ENCODE measurements around the gene KLHL17.

DNA sequence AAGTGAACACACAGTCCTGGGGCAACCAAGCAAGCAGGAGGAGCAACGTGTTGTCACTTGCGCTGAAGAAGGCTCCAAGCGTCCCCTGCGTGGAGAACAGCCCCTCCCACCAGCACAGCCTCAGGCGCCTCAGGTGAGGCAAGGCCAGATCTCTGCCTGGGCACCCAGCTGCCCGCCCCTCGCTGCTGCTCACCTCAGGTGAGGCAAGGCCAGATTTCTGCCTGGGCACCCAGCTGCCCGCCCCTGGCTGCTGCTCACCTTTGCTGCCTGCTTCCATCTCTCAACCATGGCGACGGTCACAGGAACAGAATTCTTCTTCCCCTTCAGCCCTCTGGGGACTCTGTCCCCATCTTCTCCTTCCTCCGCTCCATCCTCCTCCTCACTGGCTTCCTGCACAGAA lies 3.7 kb upstream of the KLHL17 start:
- TF ChIP-seq SIN3A (IDR thresholded peaks at IDR 0.05; ENCODE audit: borderline replicate concordance, insufficient read depth, low read depth, low read length), result no peak
- TF ChIP-seq, protein P1, sequence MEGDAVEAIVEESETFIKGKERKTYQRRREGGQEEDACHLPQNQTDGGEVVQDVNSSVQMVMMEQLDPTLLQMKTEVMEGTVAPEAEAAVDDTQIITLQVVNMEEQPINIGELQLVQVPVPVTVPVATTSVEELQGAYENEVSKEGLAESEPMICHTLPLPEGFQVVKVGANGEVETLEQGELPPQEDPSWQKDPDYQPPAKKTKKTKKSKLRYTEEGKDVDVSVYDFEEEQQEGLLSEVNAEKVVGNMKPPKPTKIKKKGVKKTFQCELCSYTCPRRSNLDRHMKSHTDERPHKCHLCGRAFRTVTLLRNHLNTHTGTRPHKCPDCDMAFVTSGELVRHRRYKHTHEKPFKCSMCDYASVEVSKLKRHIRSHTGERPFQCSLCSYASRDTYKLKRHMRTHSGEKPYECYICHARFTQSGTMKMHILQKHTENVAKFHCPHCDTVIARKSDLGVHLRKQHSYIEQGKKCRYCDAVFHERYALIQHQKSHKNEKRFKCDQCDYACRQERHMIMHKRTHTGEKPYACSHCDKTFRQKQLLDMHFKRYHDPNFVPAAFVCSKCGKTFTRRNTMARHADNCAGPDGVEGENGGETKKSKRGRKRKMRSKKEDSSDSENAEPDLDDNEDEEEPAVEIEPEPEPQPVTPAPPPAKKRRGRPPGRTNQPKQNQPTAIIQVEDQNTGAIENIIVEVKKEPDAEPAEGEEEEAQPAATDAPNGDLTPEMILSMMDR (IDR thresholded peaks at IDR 0.05), result no peak
